GM18507 (cell line): ENCODE results near the gene GZF1.

ENCODE experiments used
- DNase-seq: peaks from one replicate; pipeline ENCODE4 v3.0.0; 2011; ENCODE audit warnings: low read depth; ENCODE audit not compliant: insufficient read length; ENCODE audit errors: extremely low spot score
- FAIRE-seq: peaks from 2 replicates; lab custom pipeline; 2011; peaks lifted over from hg19 to GRCh38; lab: Jason Lieb, UNC

GZF1 gene

DNA sequence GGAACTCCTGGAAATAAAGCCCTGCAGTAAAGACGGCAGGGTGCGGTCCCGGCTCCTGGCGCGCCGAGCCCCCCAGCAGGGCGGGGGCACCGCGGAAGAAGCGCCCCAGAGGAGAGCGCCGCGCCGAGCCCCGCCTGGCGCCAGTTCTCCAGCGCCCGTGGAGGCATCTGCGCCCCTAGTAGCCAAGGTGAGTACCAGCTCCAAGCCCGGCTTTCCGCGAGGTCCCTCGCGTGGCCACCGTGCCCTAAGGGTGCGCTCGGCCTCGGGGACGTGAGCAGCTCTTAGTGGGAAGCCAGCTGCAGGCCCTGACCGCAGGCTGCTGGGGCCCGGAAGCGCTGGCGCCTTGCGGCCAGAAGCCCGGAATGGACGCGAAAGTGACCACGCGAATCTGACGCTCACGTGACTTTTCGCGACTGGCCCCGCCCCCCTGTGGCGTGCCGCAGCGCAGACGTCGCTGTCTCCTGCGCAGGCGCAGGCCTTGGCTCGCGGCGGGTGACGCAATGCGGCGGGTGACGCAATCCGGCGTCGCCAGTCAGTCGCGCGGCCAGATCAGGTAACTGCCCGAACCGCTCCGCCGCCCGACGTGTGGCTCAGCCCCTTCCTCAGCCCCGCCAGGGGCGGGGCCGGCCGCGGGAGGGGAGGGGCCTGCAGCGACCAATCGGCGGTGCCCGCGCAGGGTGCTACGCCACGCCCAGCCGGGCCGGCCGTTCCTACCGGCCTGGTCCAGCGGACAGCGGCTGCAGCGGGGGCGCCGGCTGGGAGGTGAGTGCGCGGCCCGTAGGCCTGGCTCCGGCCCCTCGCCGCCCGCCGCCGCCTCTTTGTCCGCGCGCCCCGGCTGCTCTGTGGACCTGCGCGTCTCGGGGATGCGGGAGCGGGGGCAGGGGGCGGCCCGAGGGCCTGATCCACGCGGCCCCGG, at the start of gene GZF1:
Gene GZF1, plus strand, starts transcription at position 707 of the 916 bp plus-strand sequence. CDS start 2,202 bp downstream, outside the sequence.
- FAIRE-seq: peak; percentile 92
- peak; percentile 90 for DNase-seq

DNA sequence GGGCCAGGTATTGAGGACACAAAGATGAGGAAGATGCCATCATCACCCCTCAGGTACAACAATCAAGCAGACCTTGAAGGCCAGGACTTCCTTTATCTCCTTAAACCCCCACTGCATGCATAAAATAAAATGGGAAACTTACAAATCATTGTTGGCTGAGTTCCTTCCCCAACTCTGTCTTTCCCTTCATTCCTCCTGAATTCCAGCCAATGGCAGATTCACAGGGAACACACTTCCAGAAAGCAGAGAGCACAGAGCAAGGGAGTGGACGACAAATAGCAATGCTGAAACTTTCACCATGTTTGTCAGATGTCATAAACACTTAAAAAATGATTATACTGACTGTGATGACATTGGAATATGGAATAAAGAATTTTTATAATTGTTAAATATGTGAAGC, 48.7 kb upstream of the GZF1 start:
- FAIRE-seq (no peak), DNase-seq (no peak)

DNA sequence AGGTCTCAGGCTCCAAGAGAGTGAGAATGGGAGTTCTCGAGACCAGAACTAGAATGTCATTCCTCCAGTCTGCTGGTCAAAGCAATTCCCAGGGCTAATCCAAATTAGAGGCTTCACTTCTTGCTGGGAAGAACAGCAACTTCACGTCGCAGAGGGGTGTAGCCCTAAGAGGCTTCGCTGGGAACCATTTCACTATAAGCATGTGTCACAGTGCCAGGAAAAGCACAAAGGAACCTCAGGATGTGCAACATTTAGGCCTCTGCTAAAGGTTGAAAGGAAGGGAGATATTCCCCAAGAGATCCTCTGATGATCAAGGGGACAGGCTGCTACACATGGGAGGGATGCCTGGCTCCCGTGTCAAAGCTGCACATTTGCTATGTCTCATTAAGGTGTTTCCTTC, 47.3 kb upstream of the GZF1 start:
- DNase-seq: no peak
- FAIRE-seq: no peak

DNA sequence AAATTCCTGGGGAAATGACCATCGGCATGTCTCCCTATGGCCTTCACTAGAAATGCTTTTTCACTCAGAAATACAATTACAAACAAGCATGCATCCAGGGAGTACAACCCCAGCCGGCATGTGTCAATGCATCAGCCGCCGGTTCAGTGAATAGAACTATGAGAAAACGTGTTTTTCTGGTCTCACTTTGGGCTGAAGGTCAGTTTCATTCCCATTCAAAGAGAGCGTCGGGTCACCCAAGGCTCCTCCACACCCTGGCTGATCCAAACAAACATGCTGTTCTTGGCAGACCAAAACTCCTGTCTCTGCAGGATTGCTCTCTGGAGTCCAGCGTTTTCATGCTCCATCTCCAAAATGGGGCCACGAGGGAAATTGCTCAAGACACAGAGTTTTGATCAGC, 46.9 kb upstream of the GZF1 start:
- FAIRE-seq: no peak
- no peak for DNase-seq

DNA sequence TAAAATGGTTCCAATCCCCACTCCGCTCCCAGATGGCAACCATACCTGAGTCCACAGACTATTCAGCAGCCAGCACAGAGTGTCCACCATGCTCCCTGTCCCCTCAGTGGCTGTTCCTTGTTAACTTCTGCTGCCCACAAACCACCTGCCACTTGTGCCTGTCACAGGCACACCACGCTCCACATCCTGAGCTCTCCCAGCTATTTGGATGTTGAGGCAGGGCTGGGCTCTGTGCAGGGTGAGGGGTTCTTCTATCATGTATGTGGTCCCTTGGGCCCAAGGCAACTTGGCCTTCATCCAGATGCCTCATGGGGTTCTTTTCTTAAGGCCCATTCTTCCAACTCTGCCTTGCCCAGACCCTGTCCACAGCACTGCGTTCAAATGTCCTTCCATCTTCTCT, 45.4 kb upstream of the GZF1 start:
- DNase-seq: no peak

DNA sequence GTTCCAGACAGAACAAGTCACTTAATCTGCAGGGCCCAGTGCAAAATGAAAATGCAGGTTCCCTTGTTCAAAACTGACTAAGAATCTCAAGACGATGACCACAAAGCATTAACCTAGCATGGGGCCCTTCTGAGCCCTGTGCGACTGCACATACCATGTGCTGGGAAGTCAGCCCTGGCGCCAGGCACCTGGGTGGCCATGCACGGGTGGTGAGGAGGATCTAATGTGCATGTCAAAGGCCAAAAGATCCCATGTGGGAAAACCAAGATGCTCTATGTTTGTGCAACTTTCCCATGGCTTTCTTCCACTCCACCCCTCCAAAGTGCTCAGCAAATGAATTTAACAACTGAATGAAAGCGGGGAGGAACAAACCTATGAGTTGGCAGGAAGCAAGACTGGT, 44.9 kb upstream of the GZF1 start:
- FAIRE-seq: no peak

More for the DNA sequence above, 45.4 kb upstream of the GZF1 start:
- no peak for FAIRE-seq

DNA sequence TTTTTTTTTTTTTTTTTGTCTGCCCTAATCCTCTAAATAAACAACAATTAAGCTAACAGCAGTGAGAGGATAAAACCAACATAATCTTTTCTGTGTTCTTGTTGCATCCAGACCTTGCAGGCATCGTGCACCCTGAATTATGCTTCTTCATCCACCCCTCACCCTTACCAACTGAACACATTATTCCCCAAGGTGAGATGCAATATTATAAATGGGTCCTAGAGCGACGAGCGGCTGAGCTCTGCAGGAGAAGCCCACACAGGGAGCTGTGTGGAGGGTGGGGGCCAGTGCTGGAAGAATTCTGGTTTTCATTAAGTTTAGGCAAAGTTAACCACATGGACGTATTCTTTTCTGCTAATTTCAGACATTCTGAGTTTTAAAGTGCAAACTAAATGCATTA, 43.6 kb upstream of the GZF1 start:
- FAIRE-seq (no peak), DNase-seq (no peak)

More for the DNA sequence above, 44.9 kb upstream of the GZF1 start:
- no peak for DNase-seq

DNA sequence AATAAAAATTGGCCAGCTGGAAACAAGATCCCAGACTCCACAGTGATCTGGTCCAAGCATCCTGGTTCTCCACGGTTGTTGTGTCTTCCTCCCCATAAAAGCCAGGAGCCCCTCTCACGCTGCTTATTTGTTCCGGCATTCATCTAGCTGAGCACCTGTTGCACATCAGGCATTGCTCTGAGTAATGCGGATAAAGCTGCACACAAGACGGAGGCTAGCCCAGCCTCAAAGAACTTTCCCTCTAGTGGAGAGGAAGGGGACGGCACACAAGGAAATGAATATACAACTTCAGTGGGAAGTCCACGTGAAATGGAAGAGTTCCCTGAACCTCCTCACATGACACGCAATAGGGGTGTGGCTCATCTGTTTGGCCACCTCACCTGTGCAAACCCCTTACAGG, 41.7 kb upstream of the GZF1 start:
- DNase-seq: no peak
- no peak for FAIRE-seq

DNA sequence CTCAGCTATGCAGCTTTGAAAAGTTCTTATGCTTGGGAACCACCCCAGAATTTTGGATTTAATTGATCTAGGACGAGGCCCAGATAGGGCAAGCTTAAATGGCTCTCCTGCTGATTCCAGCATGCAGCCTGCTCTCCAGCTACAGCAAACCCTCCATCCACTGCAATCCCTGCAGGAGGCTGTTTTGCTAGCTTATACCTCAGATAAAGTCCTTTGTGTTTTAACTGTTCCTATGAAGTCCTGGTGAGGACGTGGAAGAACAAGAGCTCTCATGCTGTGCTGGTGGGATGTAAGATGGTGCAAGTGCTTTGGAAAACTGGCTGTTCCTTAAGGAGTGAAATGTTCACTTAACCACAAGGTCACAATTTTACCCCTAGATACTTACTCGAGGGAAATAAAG, 36.9 kb upstream of the GZF1 start:
- FAIRE-seq (no peak), DNase-seq (no peak)

DNA sequence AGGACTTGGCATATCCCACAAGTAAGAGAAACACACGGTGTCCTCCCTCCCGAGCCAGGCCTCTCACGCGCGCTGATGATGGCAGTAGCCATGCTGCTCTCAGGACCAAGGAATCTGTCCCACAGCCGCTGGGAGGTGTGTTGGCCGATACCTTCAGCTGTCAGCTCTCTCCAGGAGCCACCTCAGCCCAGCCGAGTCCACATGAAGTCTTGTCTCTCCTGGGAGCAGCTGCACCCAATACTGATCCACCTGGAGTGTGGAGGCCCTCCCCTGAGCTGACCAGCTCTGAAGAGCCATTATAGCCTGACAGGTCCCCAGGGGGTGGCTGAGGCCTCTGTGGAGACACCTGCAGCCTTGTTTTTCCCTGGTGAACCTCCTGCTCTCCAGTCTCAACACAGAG, 35.2 kb upstream of the GZF1 start:
- DNase-seq: no peak
- no peak for FAIRE-seq

DNA sequence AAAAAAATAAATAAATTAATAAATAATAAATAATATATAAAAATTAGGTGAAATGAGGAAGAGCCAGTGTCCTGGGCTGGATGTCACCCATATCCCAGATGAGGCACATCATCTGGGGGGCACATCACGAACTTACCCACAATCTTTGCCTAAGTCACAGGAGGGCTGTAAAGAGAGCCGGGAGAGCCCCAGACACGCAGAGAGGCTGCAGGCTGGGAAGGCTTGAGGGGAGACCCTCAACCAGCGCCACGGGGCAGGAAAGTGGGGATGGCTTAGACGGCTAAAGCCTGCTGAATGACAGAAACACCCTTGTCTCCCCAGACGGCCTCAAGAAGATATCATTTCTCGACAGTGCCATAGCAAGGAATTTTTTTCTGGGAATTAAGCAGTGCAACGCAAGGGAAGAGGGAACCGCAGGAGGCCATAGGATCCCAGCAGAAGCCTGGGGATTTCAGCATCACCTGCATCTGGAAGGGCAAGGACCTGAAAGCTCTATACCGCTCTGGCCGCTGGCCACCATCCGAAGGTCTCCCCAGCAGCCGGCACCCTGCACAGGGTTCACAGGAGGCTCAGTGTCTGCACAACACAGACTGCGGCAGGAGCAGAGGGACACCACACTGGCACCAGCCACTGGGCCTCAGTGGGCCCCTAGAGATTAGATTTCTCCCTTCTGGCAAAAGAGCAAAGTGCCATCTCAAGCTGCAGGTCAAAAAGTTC, 34.2 kb upstream of the GZF1 start:
- no peak for FAIRE-seq

DNA sequence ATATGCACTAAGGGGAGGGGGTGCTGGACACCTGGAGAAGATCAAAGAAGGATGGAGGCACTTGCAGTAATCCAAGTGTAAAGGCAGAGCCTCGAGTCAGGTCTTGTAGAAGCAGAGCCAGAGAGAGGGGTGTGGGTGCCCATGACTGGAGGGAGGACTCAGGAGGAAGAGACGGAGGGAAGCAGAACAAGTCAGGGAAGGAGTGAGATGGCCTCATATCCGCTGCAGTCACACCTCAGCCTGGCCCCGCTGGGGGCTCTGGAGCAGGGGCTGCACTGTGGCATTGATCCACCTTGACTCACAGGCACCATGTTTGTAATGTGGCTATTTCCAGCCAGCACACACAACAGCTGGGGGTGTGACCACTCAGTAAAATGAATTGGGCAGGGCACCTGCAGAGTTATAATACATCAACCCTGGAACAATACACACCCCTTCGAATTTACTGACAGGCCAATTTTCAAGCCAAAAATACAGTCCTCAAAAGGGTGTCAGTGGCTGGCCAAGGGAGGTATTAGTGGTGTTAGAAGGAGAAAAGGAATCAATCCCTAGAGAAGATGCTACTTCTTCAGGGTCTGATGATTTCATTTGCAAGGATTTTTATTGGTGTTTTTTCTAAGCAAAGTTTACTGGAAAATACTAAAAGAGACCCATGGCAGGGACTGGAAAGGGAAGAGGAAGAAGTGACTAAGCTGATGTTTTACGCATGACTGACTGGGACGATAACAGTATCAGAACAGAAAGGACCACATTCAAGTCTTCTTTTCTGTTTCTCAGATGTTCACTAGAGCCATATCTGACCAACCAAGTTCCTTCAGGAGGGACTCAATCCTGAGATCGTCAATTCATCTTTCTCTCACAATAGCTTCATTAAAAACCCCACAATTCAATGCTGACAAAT, 30.3 kb upstream of the GZF1 start:
- peak; percentile 18 for FAIRE-seq

More for the DNA sequence above, 34.2 kb upstream of the GZF1 start:
- no peak for DNase-seq

DNA sequence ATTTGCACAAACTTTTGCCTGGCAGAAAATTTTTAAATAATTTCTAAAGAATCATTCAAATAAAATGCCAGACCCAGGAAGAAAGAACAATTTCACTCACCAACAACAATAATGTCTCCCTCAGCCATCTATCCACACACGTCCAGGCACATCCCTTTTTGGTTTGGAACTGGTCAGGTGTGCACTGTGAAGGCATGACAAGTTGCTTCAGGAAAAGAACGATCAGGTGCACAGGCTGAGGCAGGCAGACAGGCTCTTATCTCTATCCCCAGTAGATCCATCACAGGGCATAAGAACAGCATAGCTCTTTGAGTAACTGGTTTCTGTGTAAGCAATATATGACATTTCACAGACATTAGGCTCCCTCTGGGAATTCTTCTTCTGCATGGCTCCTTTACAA, 29.5 kb upstream of the GZF1 start:
- FAIRE-seq (no peak), DNase-seq (no peak)

More for the DNA sequence above, 30.3 kb upstream of the GZF1 start:
- DNase-seq: no peak

DNA sequence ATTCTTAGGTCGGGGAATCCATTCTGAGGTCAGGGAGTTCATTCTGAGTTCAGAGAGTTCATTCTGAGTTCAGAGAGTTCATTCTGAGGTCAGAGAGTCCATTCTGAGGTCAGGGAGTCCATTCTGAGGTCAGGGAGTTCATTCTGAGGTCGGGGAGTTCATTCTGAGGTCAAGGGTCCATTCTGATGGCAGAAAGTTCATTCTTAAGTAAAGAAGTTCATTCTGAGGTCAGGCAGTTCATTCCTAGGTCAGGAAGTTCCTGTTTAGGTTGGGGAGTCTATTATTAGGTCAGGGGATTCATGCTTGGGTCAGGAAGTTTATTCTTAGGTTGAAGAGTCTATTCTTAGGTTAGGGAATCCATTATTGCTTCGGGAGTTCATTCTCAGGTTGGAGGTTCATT, 27.9 kb upstream of the GZF1 start:
- FAIRE-seq (peak; percentile 5), DNase-seq (no peak)

DNA sequence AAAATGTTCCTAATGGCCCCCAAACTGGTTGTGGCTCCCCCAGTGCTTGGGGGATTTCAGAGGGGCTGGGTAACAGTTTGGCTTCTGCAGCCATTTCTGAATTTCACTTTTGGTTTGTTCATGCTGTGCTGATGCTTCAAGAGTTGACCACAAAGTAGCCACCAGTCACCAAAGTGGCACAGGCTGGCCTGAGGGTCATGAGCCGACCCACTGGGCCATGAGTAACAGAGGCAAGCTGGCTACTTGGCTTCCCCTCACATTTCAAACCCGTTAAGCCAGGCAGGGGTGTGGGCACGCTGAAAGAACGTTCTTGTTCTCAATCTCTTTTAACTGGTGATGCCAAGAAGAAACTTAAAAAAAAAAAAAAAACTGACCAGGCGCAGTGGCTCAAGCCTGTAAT, 26.5 kb upstream of the GZF1 start:
- FAIRE-seq (no peak), DNase-seq (no peak)

DNA sequence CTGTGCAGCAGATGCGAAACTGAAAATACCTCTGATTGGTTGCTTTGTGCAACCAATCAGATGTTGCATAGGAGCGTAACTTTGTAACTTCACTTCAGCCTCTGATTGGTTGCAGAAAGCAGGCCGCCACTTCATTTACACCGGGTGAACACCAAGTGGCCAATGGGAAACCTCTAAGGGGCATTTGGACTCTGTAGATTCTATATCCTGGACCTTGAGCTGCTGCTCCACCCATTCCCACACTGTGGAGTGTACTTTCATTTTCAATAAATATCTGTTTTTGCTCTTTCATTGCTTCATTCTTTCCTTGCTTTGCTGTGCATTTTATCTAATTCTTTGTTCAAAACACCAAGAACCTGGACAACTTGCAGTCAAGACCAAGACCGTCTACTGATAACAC, 25.5 kb upstream of the GZF1 start:
- no peak for FAIRE-seq
- DNase-seq: no peak

DNA sequence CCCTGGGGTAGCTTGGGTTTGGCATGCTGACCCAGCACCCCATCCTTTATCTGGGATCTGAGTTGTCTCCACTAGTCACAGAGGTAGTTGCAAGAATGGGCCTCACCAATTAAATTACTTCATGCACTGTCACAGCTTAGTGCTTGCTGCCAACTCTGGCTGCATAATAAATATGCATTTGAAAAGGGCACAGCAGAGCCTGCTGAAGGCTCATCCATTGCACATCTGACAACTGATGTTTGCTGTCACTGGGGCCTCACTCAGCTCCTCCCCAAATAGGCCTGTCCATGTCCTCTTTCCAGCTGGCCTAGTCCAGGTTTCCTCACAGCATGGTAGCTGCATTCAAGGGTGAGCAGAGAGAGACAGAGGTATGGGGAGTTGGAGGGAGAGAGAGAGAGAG, 24.7 kb upstream of the GZF1 start:
- DNase-seq (no peak), FAIRE-seq (no peak)

DNA sequence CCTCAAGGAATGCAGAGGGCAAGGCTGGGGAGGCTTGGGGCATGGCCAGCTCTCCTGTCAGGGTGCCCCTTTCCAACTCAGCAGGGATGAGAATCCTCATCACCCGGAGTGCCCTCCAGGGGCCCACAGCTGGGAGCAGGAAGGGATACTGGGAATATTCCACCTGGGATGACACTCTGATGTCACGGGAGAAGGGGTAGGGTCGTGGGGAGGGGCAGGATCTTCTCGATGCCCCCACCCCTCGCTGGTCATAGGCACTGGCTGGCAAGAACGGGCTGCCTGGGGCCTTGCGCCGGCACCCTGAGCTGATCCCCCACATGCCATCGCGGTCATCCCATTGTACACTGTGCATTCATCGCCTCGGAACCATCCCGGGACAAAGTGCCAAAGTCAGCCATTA, 22.0 kb upstream of the GZF1 start:
- no peak for FAIRE-seq
- DNase-seq: no peak

DNA sequence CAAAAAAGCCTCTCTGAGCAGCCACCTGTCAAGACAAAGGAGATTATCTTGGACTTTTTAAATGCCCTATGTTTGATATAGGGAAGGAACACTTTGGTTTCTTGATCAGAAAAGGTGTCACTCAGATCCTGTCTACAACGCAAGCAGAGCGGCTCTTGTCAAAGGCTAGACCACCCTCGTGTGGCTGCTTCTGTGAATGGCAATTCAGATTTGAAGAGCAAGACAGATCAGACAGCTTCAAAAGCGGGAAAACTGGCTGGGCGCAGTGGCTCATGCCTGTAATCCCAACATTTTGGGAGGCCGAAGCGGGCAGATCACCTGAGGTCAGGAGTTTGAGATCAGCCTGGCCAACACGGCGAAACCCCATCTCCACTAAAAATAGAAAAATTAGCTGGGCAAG, 21.5 kb upstream of the GZF1 start:
- DNase-seq: no peak
- FAIRE-seq: no peak

DNA sequence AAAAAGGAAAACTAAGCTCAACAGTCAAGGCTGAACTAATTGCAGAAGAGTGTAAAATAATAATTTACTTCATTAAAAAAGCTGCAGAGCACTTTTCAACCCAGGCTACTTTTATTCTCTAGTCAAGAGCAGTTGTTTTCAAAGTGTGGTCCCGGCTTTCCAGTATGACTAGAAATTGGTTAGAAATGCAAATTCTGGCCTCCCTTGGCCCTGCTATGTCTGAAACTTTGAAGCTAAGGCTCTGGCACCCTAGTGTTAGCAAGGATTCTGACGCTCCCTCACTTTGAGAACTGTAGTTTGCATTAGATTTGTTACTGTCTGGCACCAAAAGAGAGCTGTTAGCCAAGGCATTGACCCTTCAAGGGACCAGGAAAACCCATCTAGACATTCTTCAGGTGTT, 20.9 kb upstream of the GZF1 start:
- no peak for DNase-seq
- FAIRE-seq: no peak
